ENCODE measurements around the gene CDC42BPA.

GRCh38 chr1:227006226-227006796, 312.0 kb downstream of the CDC42BPA start:
- TF ChIP-seq GATA2 (IDR thresholded peaks at IDR 0.05; ENCODE audit: low read depth, low read length): no peak
- TF ChIP-seq GATA3 (IDR thresholded peaks at IDR 0.05; ENCODE audit: low read depth, low read length): no peak

Measured in SH-SY5Y (cell line).